ENCODE measurements around the gene SARDH. TPM values are rescaled to one million over a fixed set of nuclear protein-coding genes. Genes with fewer than 3 reads are reported as not detected.

The SARDH gene
- total RNA-seq, 1 experiment from 2014 or later: 7.3 TPM

DNA sequence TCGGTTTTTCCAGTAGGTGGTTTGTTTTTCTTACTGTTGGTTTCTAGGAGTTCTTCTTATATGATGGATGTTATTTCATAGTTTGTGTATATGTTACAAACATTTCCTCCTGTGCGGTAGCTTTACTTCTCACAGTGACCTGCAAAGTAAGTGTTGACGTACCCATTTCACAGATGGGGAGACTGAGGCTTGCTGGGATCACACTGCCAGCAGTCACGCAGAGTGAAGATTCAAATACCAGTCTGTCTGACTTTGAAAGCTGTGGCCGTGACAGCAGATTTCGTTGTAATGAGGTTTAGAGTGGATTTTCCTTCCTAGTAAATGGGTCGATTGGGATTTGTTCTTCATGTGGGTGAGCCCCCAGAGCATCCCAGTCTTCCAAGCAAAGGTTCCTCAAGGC, 89.0 kb downstream of the SARDH start:
- Histone ChIP-seq H3K4me3 (ENCODE audit: insufficient read depth, low read depth, low read length) (no peak overlapping the region), H3K27me3 (ENCODE audit: control insufficient read depth, insufficient read depth, low read length) (no peaks in the 10 kb centered on the region), H3K36me3 (replicated peaks; ENCODE audit: control insufficient read depth, insufficient read depth, low read length) (no peaks in the 10 kb centered on the region)
- no peak for DNase-seq

GRCh38 chr9:133647765-133648469, 90.2 kb downstream of the SARDH start:
- no peak for DNase-seq
- no peaks in the 10 kb centered on the region for H3K27me3 ChIP-seq (ENCODE audit: control insufficient read depth, insufficient read depth, low read length)
- no peak overlapping the region for H3K4me3 ChIP-seq (ENCODE audit: insufficient read depth, low read depth, low read length)
- no peaks in the 10 kb centered on the region for H3K36me3 ChIP-seq (replicated peaks; ENCODE audit: control insufficient read depth, insufficient read depth, low read length)

- Histone ChIP-seq H3K36me3 (replicated peaks; ENCODE audit: control insufficient read depth, insufficient read depth, low read length) (no peaks in the 10 kb centered on the region), H3K27me3 (ENCODE audit: control insufficient read depth, insufficient read depth, low read length) (no peaks in the 10 kb centered on the region), H3K4me3 (ENCODE audit: insufficient read depth, low read depth, low read length) (no peak overlapping the region)
- no peak for DNase-seq
Observed at GRCh38 chr9:133647148-133647547, 91.0 kb downstream of the SARDH start.

- Histone ChIP-seq H3K4me3 (ENCODE audit: insufficient read depth, low read depth, low read length) (no peak overlapping the region), H3K36me3 (replicated peaks; ENCODE audit: control insufficient read depth, insufficient read depth, low read length) (no peaks in the 10 kb centered on the region)
Observed at GRCh38 chr9:133645021-133645765, 93.0 kb downstream of the SARDH start.

DNA sequence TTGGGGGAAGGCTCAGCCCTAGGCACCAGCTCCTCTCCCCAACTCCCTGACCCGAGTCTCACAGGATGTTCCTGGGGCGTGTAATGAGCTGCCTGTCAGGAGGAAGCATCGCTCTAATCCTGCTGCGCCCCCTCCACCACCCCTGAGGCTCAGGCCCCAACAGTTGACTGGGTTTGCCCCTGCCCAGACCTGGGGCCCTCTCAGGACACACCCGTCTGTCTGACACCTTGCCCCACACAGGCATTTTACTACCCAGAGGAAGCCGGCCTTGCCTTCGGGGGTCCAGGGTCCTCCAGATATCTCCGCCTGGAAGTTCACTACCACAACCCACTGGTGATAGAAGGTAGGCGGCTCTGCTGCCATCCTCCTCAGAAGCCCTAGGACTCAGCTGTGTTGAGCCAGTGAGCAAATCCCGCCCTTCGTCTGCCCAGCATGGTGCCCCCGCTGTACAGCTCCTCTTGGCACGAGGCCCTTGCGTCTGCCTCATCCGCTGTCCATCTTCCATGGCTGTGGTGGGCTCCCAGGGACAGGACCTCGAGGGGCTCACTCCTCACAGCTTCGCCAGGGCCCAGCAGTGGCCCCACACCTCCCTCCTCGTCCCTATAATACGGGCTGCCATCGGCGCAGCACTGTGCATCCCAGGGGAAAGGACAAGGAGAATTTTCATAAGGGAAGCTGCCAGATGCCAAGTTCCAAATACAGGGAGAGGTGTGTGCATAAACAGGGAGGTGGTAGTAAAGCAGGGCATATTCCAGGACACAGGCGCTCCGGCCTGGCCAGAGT, 94.0 kb downstream of the SARDH start:
- Histone ChIP-seq H3K36me3 (replicated peaks; ENCODE audit: control insufficient read depth, insufficient read depth, low read length) (no peaks in the 10 kb centered on the region), H3K27me3 (ENCODE audit: control insufficient read depth, insufficient read depth, low read length) (no peaks in the 10 kb centered on the region), H3K4me3 (ENCODE audit: insufficient read depth, low read depth, low read length) (no peak overlapping the region)
- DNase-seq: no peak

More at GRCh38 chr9:133645021-133645765, 93.0 kb downstream of the SARDH start:
- no peaks in the 10 kb centered on the region for H3K27me3 ChIP-seq (ENCODE audit: control insufficient read depth, insufficient read depth, low read length)
- no peak for DNase-seq

- H3K36me3 ChIP-seq (replicated peaks; ENCODE audit: control insufficient read depth, insufficient read depth, low read length): no peaks in the 10 kb centered on the region
- no peak for DNase-seq
- no peaks in the 10 kb centered on the region for H3K27me3 ChIP-seq (ENCODE audit: control insufficient read depth, insufficient read depth, low read length)
- no peak overlapping the region for H3K4me3 ChIP-seq (ENCODE audit: insufficient read depth, low read depth, low read length)
Observed at GRCh38 chr9:133643362-133643755, 94.8 kb downstream of the SARDH start.

DNA sequence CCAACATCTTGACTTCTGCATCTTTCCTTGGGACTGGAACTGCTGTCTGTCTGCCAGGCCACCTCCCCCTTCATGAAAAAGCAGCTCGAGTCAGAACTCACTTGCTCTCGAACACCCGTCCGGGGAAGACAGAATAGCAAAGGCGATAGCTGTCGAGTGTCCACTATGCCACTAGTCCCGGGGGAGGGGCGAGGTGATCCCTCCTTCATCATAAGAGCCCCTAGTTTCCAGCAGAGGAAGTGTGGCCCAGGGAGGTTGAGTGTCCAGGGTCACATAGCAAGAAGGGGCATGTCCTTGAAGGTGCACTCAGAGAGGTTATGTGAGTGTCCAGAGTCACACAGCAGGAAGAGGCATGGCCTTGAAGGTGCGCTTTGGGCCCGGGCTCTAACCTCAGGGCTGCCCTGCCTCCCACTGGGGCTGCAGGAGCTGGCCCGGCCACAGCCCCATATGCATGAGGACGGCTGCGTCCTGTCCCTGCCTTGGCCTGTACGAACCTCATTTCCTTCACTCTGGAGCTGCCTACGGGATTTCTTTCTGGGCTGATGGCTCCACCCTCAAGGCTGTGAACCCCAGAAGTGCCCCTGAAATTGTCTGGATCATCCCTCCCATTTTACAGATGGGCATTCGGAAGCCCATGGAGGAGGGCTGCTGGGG, 95.3 kb downstream of the SARDH start:
- DNase-seq: no peak
- no peaks in the 10 kb centered on the region for H3K36me3 ChIP-seq (replicated peaks; ENCODE audit: control insufficient read depth, insufficient read depth, low read length)
- no peaks in the 10 kb centered on the region for H3K27me3 ChIP-seq (ENCODE audit: control insufficient read depth, insufficient read depth, low read length)
- H3K4me3 ChIP-seq (ENCODE audit: insufficient read depth, low read depth, low read length): no peak overlapping the region

DNA sequence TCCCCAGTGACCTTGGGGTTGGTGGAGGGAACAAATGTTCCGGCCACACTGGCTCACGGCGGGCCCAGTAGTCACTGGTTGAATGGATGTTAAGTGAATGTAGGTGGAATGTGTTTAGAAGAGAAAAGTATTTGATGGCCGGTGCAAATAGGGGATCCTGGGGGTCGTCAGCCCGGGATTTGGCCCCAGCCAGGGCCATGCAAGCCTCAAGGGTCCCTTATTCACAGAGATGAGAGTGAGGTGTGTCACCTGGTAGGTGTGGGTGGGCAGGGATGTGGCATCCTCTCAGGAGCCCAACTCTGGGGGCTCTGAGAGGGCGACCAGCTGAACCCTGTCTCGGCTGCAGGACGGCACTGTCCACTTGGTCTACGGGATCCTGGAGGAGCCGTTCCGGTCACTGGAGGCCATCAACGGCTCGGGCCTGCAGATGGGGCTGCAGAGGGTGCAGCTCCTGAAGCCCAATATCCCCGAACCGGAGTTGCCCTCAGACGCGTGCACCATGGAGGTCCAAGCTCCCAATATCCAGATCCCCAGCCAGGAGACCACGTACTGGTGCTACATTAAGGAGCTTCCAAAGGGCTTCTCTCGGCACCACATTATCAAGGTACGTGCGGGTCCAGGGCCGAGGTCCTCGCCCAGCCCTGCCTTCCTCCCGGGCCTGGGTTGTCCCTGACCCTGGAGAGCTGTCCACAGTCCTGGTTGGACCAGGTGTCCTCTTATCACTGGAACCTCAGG, 96.1 kb downstream of the SARDH start:
- no peak overlapping the region for H3K4me3 ChIP-seq (ENCODE audit: insufficient read depth, low read depth, low read length)
- no peak for DNase-seq
- no peaks in the 10 kb centered on the region for H3K27me3 ChIP-seq (ENCODE audit: control insufficient read depth, insufficient read depth, low read length)
- H3K36me3 ChIP-seq (replicated peaks; ENCODE audit: control insufficient read depth, insufficient read depth, low read length): no peaks in the 10 kb centered on the region

GRCh38 chr9:133641396-133641655, 96.8 kb downstream of the SARDH start:
- Histone ChIP-seq H3K36me3 (replicated peaks; ENCODE audit: control insufficient read depth, insufficient read depth, low read length) (no peaks in the 10 kb centered on the region), H3K27me3 (ENCODE audit: control insufficient read depth, insufficient read depth, low read length) (no peaks in the 10 kb centered on the region), H3K4me3 (ENCODE audit: insufficient read depth, low read depth, low read length) (no peak overlapping the region)
- no peak for DNase-seq

DNA sequence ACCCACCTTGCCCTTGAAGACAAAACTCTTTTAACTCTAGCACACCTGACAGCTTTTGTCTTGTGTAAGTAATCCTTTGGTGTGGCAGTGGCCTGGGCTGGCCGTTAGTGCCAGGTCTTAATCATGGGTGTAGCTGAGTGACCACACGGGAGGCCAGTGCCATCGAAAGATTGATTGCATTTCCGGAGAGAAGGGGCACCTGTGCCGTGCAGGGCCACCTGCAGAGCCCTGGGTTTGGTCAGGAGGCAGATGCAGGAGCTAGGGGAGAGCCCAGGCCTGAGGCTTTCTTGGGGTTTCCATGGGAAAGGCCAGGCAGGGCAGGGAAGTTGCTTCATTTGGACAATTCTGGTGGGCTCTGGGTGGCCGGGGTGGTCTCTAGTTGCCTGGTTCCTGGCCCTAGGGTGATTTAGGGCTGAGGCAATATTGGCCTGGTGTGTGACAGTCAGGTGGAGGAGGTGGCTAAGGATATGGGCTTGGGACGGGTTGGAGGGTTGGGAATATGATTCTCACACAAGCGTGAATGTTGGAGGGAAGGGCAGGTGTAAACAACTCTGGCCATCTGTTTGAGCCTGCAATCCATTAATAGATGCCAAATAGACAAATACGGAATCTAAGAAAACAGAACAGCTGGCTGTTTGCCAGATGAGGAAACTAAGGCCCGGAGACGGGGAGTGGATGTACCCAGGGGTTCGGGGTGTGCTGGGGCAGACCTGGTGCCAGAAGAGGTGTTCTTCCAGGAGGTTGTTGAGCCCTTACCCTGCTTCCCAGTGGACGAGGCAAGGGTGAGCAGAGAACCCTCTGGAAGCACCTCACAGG, 97.4 kb downstream of the SARDH start:
- Histone ChIP-seq H3K4me3 (ENCODE audit: insufficient read depth, low read depth, low read length) (no peak overlapping the region), H3K27me3 (ENCODE audit: control insufficient read depth, insufficient read depth, low read length) (no peaks in the 10 kb centered on the region), H3K36me3 (replicated peaks; ENCODE audit: control insufficient read depth, insufficient read depth, low read length) (no peaks in the 10 kb centered on the region)
- no peak for DNase-seq

- no peaks in the 10 kb centered on the region for H3K36me3 ChIP-seq (replicated peaks; ENCODE audit: control insufficient read depth, insufficient read depth, low read length)
- H3K27me3 ChIP-seq (ENCODE audit: control insufficient read depth, insufficient read depth, low read length): no peaks in the 10 kb centered on the region
- H3K4me3 ChIP-seq (ENCODE audit: insufficient read depth, low read depth, low read length): no peak overlapping the region
- no peak for DNase-seq
Observed at GRCh38 chr9:133640160-133640559, 98.0 kb downstream of the SARDH start.

GRCh38 chr9:133639613-133640012, 98.5 kb downstream of the SARDH start:
- H3K36me3 ChIP-seq (replicated peaks; ENCODE audit: control insufficient read depth, insufficient read depth, low read length): no peaks in the 10 kb centered on the region
- H3K4me3 ChIP-seq (ENCODE audit: insufficient read depth, low read depth, low read length): no peak overlapping the region
- H3K27me3 ChIP-seq (ENCODE audit: control insufficient read depth, insufficient read depth, low read length): no peaks in the 10 kb centered on the region
- no peak for DNase-seq

DNA sequence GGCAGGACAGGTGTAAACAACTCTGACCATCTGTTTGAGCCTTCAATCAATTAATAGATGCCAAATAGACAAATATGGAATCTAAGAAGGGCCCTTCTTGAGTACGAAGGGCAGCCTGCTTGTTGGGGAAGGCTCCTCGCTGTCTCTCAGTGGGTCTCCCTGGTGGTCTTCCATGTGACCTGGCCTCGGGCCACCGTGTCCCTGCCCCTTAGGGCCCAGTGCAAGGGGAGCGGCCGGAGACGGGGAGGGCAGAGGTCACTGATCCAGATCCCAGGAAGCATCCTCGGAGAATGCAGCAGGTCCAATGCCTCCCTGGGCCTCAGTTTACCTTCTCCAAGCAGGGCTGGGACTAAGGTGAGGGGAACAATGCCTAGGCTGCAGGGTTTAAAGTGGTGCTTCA, 99.4 kb downstream of the SARDH start:
- Histone ChIP-seq H3K36me3 (replicated peaks; ENCODE audit: control insufficient read depth, insufficient read depth, low read length) (no peaks in the 10 kb centered on the region), H3K4me3 (ENCODE audit: insufficient read depth, low read depth, low read length) (no peak overlapping the region), H3K27me3 (ENCODE audit: control insufficient read depth, insufficient read depth, low read length) (no peaks in the 10 kb centered on the region)
- DNase-seq: no peak

Data from H7 (cell line).